Activated naive CD8-positive, alpha-beta T cell treated with anti-CD3 and anti-CD28 coated beads, Interleukin-2, amount 50 U/mL, for 24 hours (primary cell): ENCODE data around the gene CFAP126.
"Not testable (repeated sequence)": the region's sequence is repeated elsewhere in the genome, so short reads cannot be mapped to it uniquely, and the experiment has no call there.

ENCODE experiments used
- ATAC-seq: fragments of 150-1000 bp; cut with Tn5 transposase; one replicate; pipeline ENCODE4 v1.10.0; 2021
- DNase-seq: peaks from one replicate; pipeline ENCODE4 v3.0.0; 2021
- H3K27ac Mint-ChIP-seq: one replicate; pipeline ENCODE4 v1.8.0; 2021; ENCODE audit warnings: mild to moderate bottlenecking, mixed read lengths
- H3K27me3 Mint-ChIP-seq: one replicate; pipeline ENCODE4 v1.8.0; 2021; ENCODE audit warnings: mixed read lengths
- H3K36me3 Mint-ChIP-seq: one replicate; pipeline ENCODE4 v1.8.0; 2021; ENCODE audit warnings: low read depth, mixed read lengths
- H3K4me1 Mint-ChIP-seq: one replicate; pipeline ENCODE4 v1.8.0; 2021; ENCODE audit warnings: mixed read lengths
- H3K4me3 Mint-ChIP-seq: one replicate; pipeline ENCODE4 v1.8.0; 2021; ENCODE audit warnings: mild to moderate bottlenecking, moderate library complexity, mixed read lengths
- H3K9me3 Mint-ChIP-seq: one replicate; pipeline ENCODE4 v1.8.0; 2021; ENCODE audit warnings: mixed read lengths

The CFAP126 gene

GRCh38 chr1:161367684-161368400 is at the start of gene CFAP126:
CFAP126 (minus strand) TSS chr1:161367876; CDS start chr1:161367868, 8 bp downstream.
- Mint-ChIP-seq H3K27me3 (no peaks in the 10 kb centered on the region), H3K9me3 (no peaks in the 10 kb centered on the region), H3K36me3 (peaks cover 23% of the 10 kb centered on the region), H3K27ac (peak within 1 kb of the TSS; percentile 52), H3K4me3 (no peak within 1 kb of the TSS), H3K4me1 (peaks cover 26% of the 10 kb centered on the region)
- DNase-seq: no peak
- peak; percentile 95 for ATAC-seq

GRCh38 chr1:161413050-161413449 is 45.4 kb upstream of the CFAP126 start:
- peaks cover 18% of the 10 kb centered on the region for H3K4me1 Mint-ChIP-seq
- H3K9me3 Mint-ChIP-seq, H3K27me3 Mint-ChIP-seq: not testable (repeated sequence)

GRCh38 chr1:161410636-161410970 is 42.9 kb upstream of the CFAP126 start:
- DNase-seq, H3K27me3 Mint-ChIP-seq, ATAC-seq, H3K4me3 Mint-ChIP-seq, H3K36me3 Mint-ChIP-seq, H3K27ac Mint-ChIP-seq, H3K9me3 Mint-ChIP-seq: not testable (repeated sequence)
- peaks cover 18% of the 10 kb centered on the region for H3K4me1 Mint-ChIP-seq

More at GRCh38 chr1:161413050-161413449, 45.4 kb upstream of the CFAP126 start:
- H3K27ac Mint-ChIP-seq, H3K4me3 Mint-ChIP-seq, ATAC-seq, H3K36me3 Mint-ChIP-seq, DNase-seq: not testable (repeated sequence)

- H3K27ac Mint-ChIP-seq: peak overlapping the region; percentile 8
- peak; percentile 24 for ATAC-seq
- H3K36me3 Mint-ChIP-seq, DNase-seq, H3K27me3 Mint-ChIP-seq, H3K9me3 Mint-ChIP-seq: not testable (repeated sequence)
- H3K4me1 Mint-ChIP-seq: peaks cover 18% of the 10 kb centered on the region
- H3K4me3 Mint-ChIP-seq: peak overlapping the region; percentile 3
Observed at GRCh38 chr1:161409848-161410635, 42.4 kb upstream of the CFAP126 start.

GRCh38 chr1:161408429-161409052 is 40.9 kb upstream of the CFAP126 start:
- Mint-ChIP-seq H3K4me3 (no peak overlapping the region), H3K27ac (no peak overlapping the region), H3K4me1 (peaks cover 24% of the 10 kb centered on the region), H3K9me3 (no peaks in the 10 kb centered on the region), H3K36me3 (no peaks in the 10 kb centered on the region), H3K27me3 (peaks cover 3% of the 10 kb centered on the region)
- ATAC-seq (no peak), DNase-seq (no peak)

GRCh38 chr1:161407451-161407985 is 39.8 kb upstream of the CFAP126 start:
- Mint-ChIP-seq H3K27ac (no peak overlapping the region), H3K27me3 (peaks cover 3% of the 10 kb centered on the region), H3K4me3 (no peak overlapping the region), H3K9me3 (no peaks in the 10 kb centered on the region), H3K36me3 (no peaks in the 10 kb centered on the region), H3K4me1 (peaks cover 24% of the 10 kb centered on the region)
- no peak for DNase-seq
- ATAC-seq: no peak

GRCh38 chr1:161406551-161406950 is 38.9 kb upstream of the CFAP126 start:
- H3K27ac Mint-ChIP-seq, H3K27me3 Mint-ChIP-seq, H3K9me3 Mint-ChIP-seq, ATAC-seq, H3K4me3 Mint-ChIP-seq, H3K36me3 Mint-ChIP-seq, DNase-seq: not testable (repeated sequence)
- H3K4me1 Mint-ChIP-seq: peaks cover 24% of the 10 kb centered on the region

GRCh38 chr1:161404051-161404597 is 36.4 kb upstream of the CFAP126 start:
- Mint-ChIP-seq H3K4me1 (peaks cover 27% of the 10 kb centered on the region), H3K27me3 (peaks cover 7% of the 10 kb centered on the region), H3K4me3 (no peak overlapping the region), H3K27ac (no peak overlapping the region), H3K36me3 (peaks cover 3% of the 10 kb centered on the region), H3K9me3 (peaks cover 4% of the 10 kb centered on the region)
- DNase-seq: no peak
- no peak for ATAC-seq

GRCh38 chr1:161402446-161402845 is 34.8 kb upstream of the CFAP126 start:
- Mint-ChIP-seq H3K27ac (no peak overlapping the region), H3K27me3 (peaks cover 7% of the 10 kb centered on the region), H3K4me1 (peaks cover 40% of the 10 kb centered on the region), H3K36me3 (peaks cover 3% of the 10 kb centered on the region), H3K4me3 (no peak overlapping the region), H3K9me3 (peaks cover 4% of the 10 kb centered on the region)
- DNase-seq (no peak), ATAC-seq (no peak)

GRCh38 chr1:161399257-161399998 is 31.8 kb upstream of the CFAP126 start:
- Mint-ChIP-seq H3K27me3 (peaks cover 7% of the 10 kb centered on the region), H3K4me1 (peaks cover 40% of the 10 kb centered on the region), H3K27ac (peak overlapping the region; percentile 100), H3K36me3 (peaks cover 3% of the 10 kb centered on the region), H3K4me3 (peak overlapping the region; percentile 96), H3K9me3 (peaks cover 4% of the 10 kb centered on the region)
- ATAC-seq (peak; percentile 88), DNase-seq (peak; percentile 90)

- Mint-ChIP-seq H3K36me3 (peaks cover 3% of the 10 kb centered on the region), H3K4me1 (peaks cover 36% of the 10 kb centered on the region), H3K9me3 (peaks cover 4% of the 10 kb centered on the region), H3K27ac (peak overlapping the region; percentile 100), H3K27me3 (peaks cover 6% of the 10 kb centered on the region), H3K4me3 (peak overlapping the region; percentile 96)
- DNase-seq (no peak), ATAC-seq (peak; percentile 4)
Observed at GRCh38 chr1:161398900-161399256, 31.2 kb upstream of the CFAP126 start.

GRCh38 chr1:161397038-161397437 is 29.4 kb upstream of the CFAP126 start:
- not testable (repeated sequence) for H3K4me3 Mint-ChIP-seq, H3K9me3 Mint-ChIP-seq, H3K27me3 Mint-ChIP-seq, ATAC-seq, H3K27ac Mint-ChIP-seq, DNase-seq, H3K36me3 Mint-ChIP-seq
- peaks cover 47% of the 10 kb centered on the region for H3K4me1 Mint-ChIP-seq

GRCh38 chr1:161393151-161393550 is 25.5 kb upstream of the CFAP126 start:
- Mint-ChIP-seq H3K4me3 (no peak overlapping the region), H3K27ac (no peak overlapping the region), H3K36me3 (peaks cover 2% of the 10 kb centered on the region), H3K9me3 (no peaks in the 10 kb centered on the region), H3K27me3 (no peaks in the 10 kb centered on the region), H3K4me1 (peaks cover 34% of the 10 kb centered on the region)
- DNase-seq (no peak), ATAC-seq (no peak)

- ATAC-seq (no peak), DNase-seq (no peak)
- no peak overlapping the region for H3K27ac Mint-ChIP-seq
- H3K27me3 Mint-ChIP-seq: no peaks in the 10 kb centered on the region
- no peaks in the 10 kb centered on the region for H3K9me3 Mint-ChIP-seq
- H3K36me3 Mint-ChIP-seq: peaks cover 2% of the 10 kb centered on the region
- peak overlapping the region; percentile 83 for H3K4me3 Mint-ChIP-seq
- peaks cover 40% of the 10 kb centered on the region for H3K4me1 Mint-ChIP-seq
Observed at GRCh38 chr1:161391611-161392010, 23.9 kb upstream of the CFAP126 start.
